Measurements from ENCODE around the gene HSPB9.

Gene HSPB9

DNA sequence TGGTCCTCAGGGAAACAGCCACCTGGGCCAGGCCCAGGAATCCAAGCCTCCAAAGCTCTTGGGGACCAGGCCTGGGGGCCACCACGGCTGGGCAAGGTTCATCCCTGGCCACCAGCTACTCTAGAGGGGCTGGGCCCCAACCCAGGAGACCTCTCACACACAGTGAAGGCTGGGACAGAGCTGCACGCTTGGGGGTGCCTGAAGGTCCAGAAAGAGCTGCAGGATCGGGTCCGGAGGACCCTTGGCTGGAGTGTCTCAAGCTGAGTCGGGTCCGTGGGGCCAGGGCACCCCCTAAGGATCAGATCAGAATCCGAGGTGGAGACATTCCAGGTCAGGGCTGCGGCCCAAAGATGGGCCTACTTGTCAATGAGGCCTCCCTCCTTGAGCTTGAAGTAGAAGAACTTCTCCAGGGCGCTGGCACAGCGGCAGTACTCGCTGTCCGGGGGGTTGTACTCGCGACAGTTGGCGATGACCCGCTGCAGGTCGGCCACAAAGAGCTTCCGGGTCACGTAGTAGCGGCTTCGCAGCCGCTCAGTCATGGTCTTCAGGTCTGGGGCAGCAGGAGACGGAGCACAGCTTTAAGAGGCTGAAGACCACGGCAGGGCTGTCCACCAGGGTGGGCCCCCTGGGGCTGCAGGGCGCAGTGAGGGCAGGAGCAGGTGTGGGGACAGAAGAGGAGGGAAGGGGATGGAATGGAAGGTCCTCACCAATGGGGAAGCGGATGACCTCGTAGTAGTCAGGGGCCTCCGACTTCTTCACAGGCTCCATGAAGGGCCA lies 9.1 kb upstream of the HSPB9 start:
- no peak for TF ChIP-seq POLR2AphosphoS5 (IDR thresholded peaks at IDR 0.05; ENCODE audit: low read depth)
- no peak for TF ChIP-seq REST (IDR thresholded peaks at IDR 0.05; ENCODE audit: insufficient replicate concordance, low read depth)
- TF ChIP-seq GABPA (IDR thresholded peaks at IDR 0.05; ENCODE audit: low read depth): no peak
- TF ChIP-seq CTCF (IDR thresholded peaks at IDR 0.05; ENCODE audit: insufficient read depth, low read length): no peak
- Histone ChIP-seq H3K27ac (replicated peaks) (peak overlapping the region; percentile 55), H3K27me3 (ENCODE audit: insufficient read depth, poor library complexity, severe bottlenecking) (no peaks in the 10 kb centered on the region), H3K4me3 (replicated peaks; ENCODE audit: insufficient read depth, low read length) (no peak overlapping the region)
- DNase-seq (ENCODE audit: low read depth in 1 of 2, low spot score in 1 of 2): no peak

DNA sequence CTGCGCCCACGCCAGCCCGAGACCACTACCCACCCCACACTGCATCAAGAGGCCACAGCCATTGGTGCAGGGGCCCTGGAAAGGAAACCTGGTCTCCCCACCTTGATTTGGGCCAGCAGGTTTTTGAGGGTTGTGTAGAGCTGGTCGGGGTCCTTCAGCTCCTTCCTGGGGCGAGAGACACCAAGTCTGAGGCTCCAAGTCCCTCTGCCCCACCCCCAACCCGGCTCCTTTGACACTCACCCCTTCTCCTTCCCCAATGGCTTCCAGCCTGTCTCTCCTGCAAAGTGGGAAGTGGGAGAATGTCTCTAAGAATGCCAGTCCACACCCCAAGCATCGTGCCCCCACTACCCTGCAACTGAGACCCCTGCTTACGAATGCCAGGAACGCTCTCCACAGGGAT lies 8.5 kb upstream of the HSPB9 start:
- TF ChIP-seq POLR2AphosphoS5 (IDR thresholded peaks at IDR 0.05; ENCODE audit: low read depth) (no peak), SPI1 (IDR thresholded peaks at IDR 0.05; ENCODE audit: borderline replicate concordance, low read depth) (no peak), REST (IDR thresholded peaks at IDR 0.05; ENCODE audit: insufficient replicate concordance, low read depth) (no peak), GABPA (IDR thresholded peaks at IDR 0.05; ENCODE audit: low read depth) (no peak), CTCF (IDR thresholded peaks at IDR 0.05; ENCODE audit: insufficient read depth, low read length) (no peak)
- Histone ChIP-seq H3K4me3 (replicated peaks; ENCODE audit: insufficient read depth, low read length) (no peak overlapping the region), H3K27me3 (ENCODE audit: insufficient read depth, poor library complexity, severe bottlenecking) (no peaks in the 10 kb centered on the region), H3K27ac (replicated peaks) (no peak overlapping the region)
- DNase-seq (ENCODE audit: low read depth in 1 of 2, low spot score in 1 of 2): no peak

- TF ChIP-seq CTCF (IDR thresholded peaks at IDR 0.05; ENCODE audit: insufficient read depth, low read length) (peak; percentile 59), GABPA (IDR thresholded peaks at IDR 0.05; ENCODE audit: low read depth) (no peak), POLR2AphosphoS5 (IDR thresholded peaks at IDR 0.05; ENCODE audit: low read depth) (no peak), REST (IDR thresholded peaks at IDR 0.05; ENCODE audit: insufficient replicate concordance, low read depth) (no peak), SPI1 (IDR thresholded peaks at IDR 0.05; ENCODE audit: borderline replicate concordance, low read depth) (no peak)
- DNase-seq (ENCODE audit: low read depth in 1 of 2, low spot score in 1 of 2): peak in 1 of 2 experiments; percentile 84
- no peaks in the 10 kb centered on the region for H3K27me3 ChIP-seq (ENCODE audit: insufficient read depth, poor library complexity, severe bottlenecking)
- no peak overlapping the region for H3K4me3 ChIP-seq (replicated peaks; ENCODE audit: insufficient read depth, low read length)
- H3K27ac ChIP-seq (replicated peaks): no peak overlapping the region
Measured at GRCh38 chr17:42116705-42117396, 5.8 kb upstream of the HSPB9 start.
